HG03378 (cell line): Measurements from ENCODE around the gene RFX3.
A peak's percentile ranks its signal among the peaks of the same experiment; 100 is the strongest.

Experiments
- ATAC-seq: cut with Tn5 transposase; IDR thresholded peaks from one replicate; pipeline ENCODE4 v1.9.1; 2021; ENCODE audit warnings: mild to moderate bottlenecking, moderate library complexity; ENCODE audit not compliant: unreplicated experiment

Gene RFX3

GRCh38 chr9:3525836-3526164 lies at the start of gene RFX3:
TSS of gene RFX3 (minus strand) at chr9:3526001. CDS start at chr9:3395588, 130,413 bp downstream.
- ATAC-seq: peak; percentile 28

GRCh38 chr9:3571500-3571899 lies 45.7 kb upstream of the RFX3 start:
- no peak for ATAC-seq

GRCh38 chr9:3569529-3569928 lies 43.7 kb upstream of the RFX3 start:
- no peak for ATAC-seq

- ATAC-seq: no peak
Observed at GRCh38 chr9:3567988-3568387, 42.2 kb upstream of the RFX3 start.

- ATAC-seq: no peak
Observed at GRCh38 chr9:3553076-3553765, 27.4 kb upstream of the RFX3 start.

GRCh38 chr9:3549225-3549624 lies 23.4 kb upstream of the RFX3 start:
- no peak for ATAC-seq

- no peak for ATAC-seq
Observed at GRCh38 chr9:3548648-3549047, 22.8 kb upstream of the RFX3 start.

- no peak for ATAC-seq
Observed at GRCh38 chr9:3541206-3541605, 15.4 kb upstream of the RFX3 start.

GRCh38 chr9:3534614-3535404 lies 9.0 kb upstream of the RFX3 start:
- ATAC-seq: peak; percentile 45

- ATAC-seq: no peak
Observed at GRCh38 chr9:3532158-3532557, 6.4 kb upstream of the RFX3 start.

- ATAC-seq: peak; percentile 27
Observed at GRCh38 chr9:3528451-3528850, 2.6 kb upstream of the RFX3 start.

GRCh38 chr9:3526997-3527940 lies 1.5 kb upstream of the RFX3 start:
- ATAC-seq: peak; percentile 6

- ATAC-seq: peak; percentile 47
Observed at GRCh38 chr9:3526165-3526996, 580 bp upstream of the RFX3 start.

- ATAC-seq: no peak
Observed at GRCh38 chr9:3525096-3525835, 535 bp downstream of the RFX3 start.

- ATAC-seq: no peak
Observed at GRCh38 chr9:3521966-3522365, 3.8 kb downstream of the RFX3 start.

GRCh38 chr9:3520564-3520963 lies 5.2 kb downstream of the RFX3 start:
- ATAC-seq: no peak

- no peak for ATAC-seq
Observed at GRCh38 chr9:3517377-3518048, 8.3 kb downstream of the RFX3 start.

GRCh38 chr9:3516667-3517330 lies 9.0 kb downstream of the RFX3 start:
- no peak for ATAC-seq

- no peak for ATAC-seq
Observed at GRCh38 chr9:3515405-3515804, 10.4 kb downstream of the RFX3 start.
